GM18526 (cell line): ENCODE data around the gene CARD10.

Source experiments
- POLR2A ChIP-seq: IDR thresholded peaks from 3 replicates; pipeline ENCODE4 v1.6.1; 2011; ENCODE audit not compliant: insufficient read length; ENCODE audit errors: extremely low read depth

Gene CARD10

GRCh38 chr22:37473437-37473946 lies 45.7 kb downstream of the CARD10 start:
- no peak for TF ChIP-seq POLR2A

- no peak for TF ChIP-seq POLR2A
Observed at GRCh38 chr22:37472418-37473006, 46.7 kb downstream of the CARD10 start.

- no peak for TF ChIP-seq POLR2A
Observed at GRCh38 chr22:37471727-37472417, 47.3 kb downstream of the CARD10 start.

GRCh38 chr22:37470087-37470445 lies 49.1 kb downstream of the CARD10 start:
- no peak for TF ChIP-seq POLR2A

- TF ChIP-seq POLR2A, result no peak
Observed at GRCh38 chr22:37469416-37470086, 49.7 kb downstream of the CARD10 start.

GRCh38 chr22:37467391-37467955 lies 51.7 kb downstream of the CARD10 start:
- TF ChIP-seq POLR2A, result no peak

GRCh38 chr22:37464181-37464580 lies 55.0 kb downstream of the CARD10 start:
- no peak for TF ChIP-seq POLR2A

- TF ChIP-seq POLR2A, result no peak
Observed at GRCh38 chr22:37462983-37463382, 56.2 kb downstream of the CARD10 start.

- TF ChIP-seq POLR2A, result no peak
Observed at GRCh38 chr22:37462436-37462835, 56.8 kb downstream of the CARD10 start.

- no peak for TF ChIP-seq POLR2A
Observed at GRCh38 chr22:37461961-37462360, 57.3 kb downstream of the CARD10 start.

GRCh38 chr22:37460684-37461083 lies 58.5 kb downstream of the CARD10 start:
- no peak for TF ChIP-seq POLR2A

- no peak for TF ChIP-seq POLR2A
Observed at GRCh38 chr22:37459206-37459605, 60.0 kb downstream of the CARD10 start.

- TF ChIP-seq POLR2A, result no peak
Observed at GRCh38 chr22:37457093-37457893, 61.9 kb downstream of the CARD10 start.

GRCh38 chr22:37456346-37456745 lies 62.9 kb downstream of the CARD10 start:
- TF ChIP-seq POLR2A, result no peak

GRCh38 chr22:37455896-37456295 lies 63.3 kb downstream of the CARD10 start:
- TF ChIP-seq POLR2A, result no peak
